Effector memory CD4-positive, alpha-beta T cell (primary cell): ENCODE data around the gene CEP78.

ENCODE experiments used
- DNase-seq, 3 donors: peaks; one replicate each; pipeline ENCODE4 v3.0.0-alpha.2; 2020
- H3K27ac ChIP-seq: 2 replicates; pipeline ENCODE4 v1.7.0; 2013; ENCODE audit warnings: mild to moderate bottlenecking, low read length, moderate library complexity; ENCODE audit not compliant: insufficient read depth, poor library complexity, severe bottlenecking
- H3K27me3 ChIP-seq: replicated peaks from 2 replicates; pipeline ENCODE4 v1.7.0; 2013; ENCODE audit warnings: mild to moderate bottlenecking, low read length; ENCODE audit not compliant: insufficient read depth, control insufficient read depth, poor library complexity, severe bottlenecking
- H3K36me3 ChIP-seq: 2 replicates; pipeline ENCODE4 v1.7.0; 2013; ENCODE audit warnings: mild to moderate bottlenecking, low read length, moderate library complexity; ENCODE audit not compliant: control insufficient read depth, insufficient read depth
- H3K4me1 ChIP-seq: 2 replicates; pipeline ENCODE4 v1.7.0; 2013; ENCODE audit warnings: low read length, mild to moderate bottlenecking; ENCODE audit not compliant: control insufficient read depth, insufficient read depth, poor library complexity, severe bottlenecking
- H3K4me3 ChIP-seq: 2 replicates; pipeline ENCODE4 v1.7.0; 2013; ENCODE audit warnings: low read length, low read depth, mild to moderate bottlenecking; ENCODE audit not compliant: insufficient read depth, poor library complexity, severe bottlenecking
- H3K9me3 ChIP-seq: 2 replicates; pipeline ENCODE4 v1.7.0; 2013; ENCODE audit warnings: mild to moderate bottlenecking, low read length, moderate library complexity; ENCODE audit not compliant: control insufficient read depth

The CEP78 gene

GRCh38 chr9:78316166-78316892, 80.5 kb downstream of the CEP78 start:
- H3K9me3 ChIP-seq = no peaks in the 10 kb centered on the region
- H3K27me3 ChIP-seq = no peaks in the 10 kb centered on the region
- no peak for DNase-seq
- H3K27ac ChIP-seq = no peak overlapping the region
- H3K4me3 ChIP-seq = no peak overlapping the region
- H3K36me3 ChIP-seq = peaks cover 2% of the 10 kb centered on the region
- no peaks in the 10 kb centered on the region for H3K4me1 ChIP-seq

GRCh38 chr9:78319197-78320029, 83.5 kb downstream of the CEP78 start:
- DNase-seq = no peak
- Histone ChIP-seq H3K36me3 (peaks cover 2% of the 10 kb centered on the region), H3K27me3 (no peaks in the 10 kb centered on the region), H3K4me3 (no peak overlapping the region), H3K27ac (no peak overlapping the region), H3K9me3 (no peaks in the 10 kb centered on the region), H3K4me1 (no peaks in the 10 kb centered on the region)

GRCh38 chr9:78320030-78320693, 84.3 kb downstream of the CEP78 start:
- no peaks in the 10 kb centered on the region for H3K27me3 ChIP-seq
- H3K4me1 ChIP-seq = no peaks in the 10 kb centered on the region
- peaks cover 2% of the 10 kb centered on the region for H3K36me3 ChIP-seq
- no peak overlapping the region for H3K4me3 ChIP-seq
- no peak for DNase-seq
- H3K27ac ChIP-seq = no peak overlapping the region
- H3K9me3 ChIP-seq = no peaks in the 10 kb centered on the region

GRCh38 chr9:78320875-78321496, 85.1 kb downstream of the CEP78 start:
- no peak overlapping the region for H3K4me3 ChIP-seq
- no peaks in the 10 kb centered on the region for H3K9me3 ChIP-seq
- no peaks in the 10 kb centered on the region for H3K4me1 ChIP-seq
- peaks cover 2% of the 10 kb centered on the region for H3K36me3 ChIP-seq
- no peak for DNase-seq
- no peak overlapping the region for H3K27ac ChIP-seq
- H3K27me3 ChIP-seq = no peaks in the 10 kb centered on the region

- H3K27ac ChIP-seq = no peak overlapping the region
- H3K27me3 ChIP-seq = no peaks in the 10 kb centered on the region
- no peak overlapping the region for H3K4me3 ChIP-seq
- no peaks in the 10 kb centered on the region for H3K4me1 ChIP-seq
- peaks cover 2% of the 10 kb centered on the region for H3K36me3 ChIP-seq
- DNase-seq = no peak
- no peaks in the 10 kb centered on the region for H3K9me3 ChIP-seq
Observed at GRCh38 chr9:78321505-78321904, 85.6 kb downstream of the CEP78 start.

- Histone ChIP-seq H3K4me3 (no peak overlapping the region), H3K36me3 (no peaks in the 10 kb centered on the region)
Observed at GRCh38 chr9:78324068-78324650, 88.3 kb downstream of the CEP78 start.

GRCh38 chr9:78324682-78325081, 88.8 kb downstream of the CEP78 start:
- H3K27me3 ChIP-seq = no peaks in the 10 kb centered on the region
- no peak for DNase-seq
- no peak overlapping the region for H3K4me3 ChIP-seq
- H3K9me3 ChIP-seq = no peaks in the 10 kb centered on the region
- H3K27ac ChIP-seq = no peak overlapping the region
- no peaks in the 10 kb centered on the region for H3K36me3 ChIP-seq
- no peaks in the 10 kb centered on the region for H3K4me1 ChIP-seq

More at GRCh38 chr9:78324068-78324650, 88.3 kb downstream of the CEP78 start:
- Histone ChIP-seq H3K4me1 (no peaks in the 10 kb centered on the region), H3K27me3 (no peaks in the 10 kb centered on the region), H3K9me3 (no peaks in the 10 kb centered on the region), H3K27ac (no peak overlapping the region)
- DNase-seq = no peak

GRCh38 chr9:78325343-78325742, 89.5 kb downstream of the CEP78 start:
- Histone ChIP-seq H3K27me3 (no peaks in the 10 kb centered on the region), H3K4me1 (no peaks in the 10 kb centered on the region), H3K4me3 (no peak overlapping the region), H3K9me3 (no peaks in the 10 kb centered on the region), H3K36me3 (no peaks in the 10 kb centered on the region), H3K27ac (no peak overlapping the region)
- no peak for DNase-seq

- no peaks in the 10 kb centered on the region for H3K27me3 ChIP-seq
- DNase-seq = no peak
- no peaks in the 10 kb centered on the region for H3K9me3 ChIP-seq
- H3K27ac ChIP-seq = no peak overlapping the region
- H3K4me1 ChIP-seq = no peaks in the 10 kb centered on the region
- H3K36me3 ChIP-seq = no peaks in the 10 kb centered on the region
- H3K4me3 ChIP-seq = no peak overlapping the region
Observed at GRCh38 chr9:78325846-78326360, 90.0 kb downstream of the CEP78 start.
